K562 (cell line): ENCODE measurements around the gene COL25A1. TPM values are rescaled to one million over a fixed set of nuclear protein-coding genes. Genes with fewer than 3 reads are reported as not detected.

ENCODE experiments used
- ATAC-seq: fragments of 200-7000 bp; cut with Tn5 transposase; 3 replicates; pipeline ENCODE4 v1.9.1; 2020; ENCODE audit warnings: moderate library complexity
- BruUV-seq: library from RNA; stranded (reverse); fragments of 400-500 nt; replicated peaks from 2 replicates; lab custom pipeline; 2021; lab: Mats Ljungman, UMichigan
- CTCF ChIA-PET: fragments of 300-600 bp; formaldehyde crosslinking; extraction: SDS; loops from one replicate; lab custom pipeline; 2021; ENCODE audit warnings: low intra/inter-chr PET ratio; lab: Yijun Ruan, JAX
- POLR2A ChIA-PET: fragments of 300-600, 350-650 bp; sonication (Branson Sonifier 250); formaldehyde crosslinking; extraction: SDS; loops from one replicate; lab custom pipeline; 2021; ENCODE audit warnings: antibody characterized with exemption, inconsistent platforms; lab: Yijun Ruan, JAX
- DNase-seq, 4 experiments: peaks; one replicate each; pipeline versions ENCODE4 v3.0.0 to v3.0.0-alpha.2; 2011 to 2018; ENCODE audit warnings: low spot score in 3 of 4, mixed read lengths in 3 of 4; ENCODE audit errors: extremely low read depth in 1 of 4
- FAIRE-seq: peaks from 2 replicates; lab custom pipeline; 2011; peaks lifted over from hg19 to GRCh38; lab: Jason Lieb, UNC
- H2AFZ ChIP-seq: 2 replicates; pipeline ENCODE4 v1.6.0; 2011; ENCODE audit warnings: low read depth, low read length, control low read depth, inconsistent platforms
- H3K27ac ChIP-seq: fragments of 200-600 bp; 3 replicates; pipeline ENCODE4 v1.8.0; 2011; ENCODE audit warnings: low read depth, mild to moderate bottlenecking, control low read depth, inconsistent platforms, low read length, moderate library complexity, mixed read lengths; ENCODE audit errors: extremely low read depth
- H3K27me3 ChIP-seq, 2 experiments: fragments of 300-600 bp in 1 of 2; 2 replicates in 1 of 2; 3 replicates in 1 of 2; pipeline versions ENCODE4 v1.6.0 to v1.8.0; 2011; ENCODE audit warnings: inconsistent platforms in 2 of 2, low read length in 2 of 2, mild to moderate bottlenecking in 1 of 2, mixed read lengths in 1 of 2, moderate library complexity in 1 of 2; ENCODE audit not compliant: control insufficient read depth in 2 of 2, insufficient read depth in 2 of 2
- H3K36me3 ChIP-seq: fragments of 300-600 bp; 3 replicates; pipeline ENCODE4 v1.8.0; 2011; ENCODE audit warnings: mild to moderate bottlenecking, low read length, inconsistent platforms; ENCODE audit not compliant: control insufficient read depth, insufficient read depth
- H3K4me1 ChIP-seq, 2 experiments: fragments of 200-600 bp in 1 of 2; replicated peaks in 1 of 2; 2 replicates in 1 of 2; 3 replicates in 1 of 2; pipeline versions ENCODE4 v1.5.1 to v1.8.0; 2011; ENCODE audit warnings: inconsistent platforms in 2 of 2, low read length in 2 of 2, mild to moderate bottlenecking in 1 of 2, mixed read lengths in 1 of 2, moderate library complexity in 1 of 2; ENCODE audit not compliant: control insufficient read depth in 2 of 2, insufficient read depth in 2 of 2
- H3K4me2 ChIP-seq: 2 replicates; pipeline ENCODE4 v1.6.1; 2011; ENCODE audit warnings: low read length, control low read depth, inconsistent platforms, mixed read lengths; ENCODE audit not compliant: insufficient read depth
- H3K4me3 ChIP-seq: fragments of 200-600 bp; sonication (generic), shearing (Covaris generic); 2 replicates; pipeline ENCODE4 v1.5.1; 2016; ENCODE audit warnings: control low read depth, inconsistent platforms
- H3K79me2 ChIP-seq: fragments of 200-600 bp; 3 replicates; pipeline ENCODE4 v1.8.0; 2011; ENCODE audit warnings: low read length, inconsistent platforms; ENCODE audit not compliant: control insufficient read depth, insufficient read depth
- H3K9ac ChIP-seq, 2 experiments: 2 replicates each; pipeline versions ENCODE4 v1.6.0 to v1.6.1; 2011; ENCODE audit warnings: low read depth in 2 of 2, low read length in 2 of 2, control low read depth in 1 of 2, inconsistent platforms in 1 of 2, mild to moderate bottlenecking in 1 of 2, mixed read lengths in 1 of 2; ENCODE audit not compliant: insufficient read depth in 1 of 2
- H3K9me1 ChIP-seq: one replicate; pipeline ENCODE4 v1.6.0; 2011; ENCODE audit warnings: inconsistent platforms, mild to moderate bottlenecking, low read length, moderate library complexity; ENCODE audit not compliant: control insufficient read depth, insufficient read depth
- H3K9me3 ChIP-seq: replicated peaks from 2 replicates; pipeline ENCODE4 v1.5.1; 2011; ENCODE audit warnings: low read depth, low read length, inconsistent platforms; ENCODE audit not compliant: control insufficient read depth, insufficient read depth
- H4K20me1 ChIP-seq: replicated peaks from 2 replicates; pipeline ENCODE4 v1.6.1; 2011; ENCODE audit warnings: low read length, inconsistent platforms, mixed read lengths; ENCODE audit not compliant: control insufficient read depth, insufficient read depth
- CREB1 ChIP-seq, 2 experiments: sonication (generic) in 1 of 2; formaldehyde crosslinking in 1 of 2; IDR thresholded peaks; 2 replicates each; pipeline versions ENCODE4 v1.6.1 to v1.8.0; 2012 to 2022; ENCODE audit warnings: inconsistent platforms in 1 of 2, mild to moderate bottlenecking in 1 of 2, missing genetic modification reagents in 1 of 2, moderate library complexity in 1 of 2
- CREBBP ChIP-seq: IDR thresholded peaks from one replicate; pipeline ENCODE4 v1.6.1; 2012; ENCODE audit warnings: low read depth, mild to moderate bottlenecking, control low read depth, inconsistent platforms, low read length
- FOXJ2 ChIP-seq: fragments of 200-800 bp; sonication (Bioruptor generic); IDR thresholded peaks from 2 replicates; pipeline ENCODE4 v1.6.1; 2016; ENCODE audit warnings: missing genetic modification characterization, missing compliant biosample characterization
- GABPB2 ChIP-seq: fragments of 250-450 bp; sonication (Bioruptor Pico); conservative IDR thresholded peaks from 2 replicates; pipeline ENCODE4 v1.5.1; 2021; ENCODE audit warnings: mild to moderate bottlenecking
- KAT7 ChIP-seq: sonication (generic); formaldehyde crosslinking; IDR thresholded peaks from 2 replicates; pipeline ENCODE4 v1.8.0; 2022; ENCODE audit warnings: missing genetic modification reagents, mild to moderate bottlenecking, borderline replicate concordance
- PRPF4 ChIP-seq: fragments of 200-400 bp; formaldehyde crosslinking; IDR thresholded peaks from one replicate; pipeline ENCODE4 v1.6.1; 2017; ENCODE audit warnings: low read length, low read depth, mild to moderate bottlenecking; ENCODE audit not compliant: insufficient read depth, poor library complexity, severe bottlenecking
- SAP30 ChIP-seq: fragments of 200-600 bp; sonication (generic); IDR thresholded peaks from 2 replicates; pipeline ENCODE4 v1.6.1; 2012; ENCODE audit warnings: borderline replicate concordance, low read depth, mild to moderate bottlenecking, moderate library complexity, low read length, control low read depth, inconsistent platforms; ENCODE audit not compliant: insufficient read depth, poor library complexity, severe bottlenecking
- UBTF ChIP-seq, 2 experiments: IDR thresholded peaks; 2 replicates each; pipeline ENCODE4 v1.6.1; 2012; ENCODE audit warnings: improper control_type of control experiment in 2 of 2, low read depth in 2 of 2, low read length in 2 of 2, borderline replicate concordance in 1 of 2
- XRCC3 ChIP-seq: fragments of 450-650 bp; IDR thresholded peaks from 2 replicates; pipeline ENCODE4 v1.6.1; 2017; ENCODE audit warnings: mild to moderate bottlenecking, moderate library complexity
- XRCC5 ChIP-seq: fragments of 200-400 bp; formaldehyde crosslinking; IDR thresholded peaks from 2 replicates; pipeline ENCODE4 v1.6.1; 2017; ENCODE audit warnings: low read depth, mild to moderate bottlenecking, low read length
- ZBTB1 ChIP-seq: sonication (generic); formaldehyde crosslinking; IDR thresholded peaks from 2 replicates; pipeline ENCODE4 v1.8.1; 2023; ENCODE audit warnings: missing genetic modification reagents, low read depth, mild to moderate bottlenecking, borderline replicate concordance
- ZNF717 ChIP-seq: fragments of 250-450 bp; sonication (Bioruptor Pico); IDR thresholded peaks from 2 replicates; pipeline ENCODE4 v1.5.0; 2021
- ZZZ3 ChIP-seq: fragments of 450-650 bp; IDR thresholded peaks from 2 replicates; pipeline ENCODE4 v1.6.1; 2016; ENCODE audit warnings: antibody characterized with exemption, mild to moderate bottlenecking, moderate library complexity
- WGBS: fragments of 100-300 bp; shearing (Covaris generic); methylation state at CpG from one replicate; pipeline ENCODE4 v1.1.6; 2016; ENCODE audit warnings: low coverage, mixed read lengths; ENCODE audit not compliant: insufficient coverage; ENCODE audit errors: missing lambda C conversion rate; 5-methylcytosine and 5-hydroxymethylcytosine counted together
- in situ Hi-C: fragments of 300-500 bp; cut with MboI; formaldehyde crosslinking; loops from 4 replicates; pipeline ENCODE4 v1.15.0; 2018; ENCODE audit warnings: inconsistent platforms, mixed read lengths
- intact Hi-C: fragments of 100-400 bp; cut with micrococcal nuclease; formaldehyde crosslinking; loops from 2 replicates; pipeline ENCODE4 v1.14.2; 2022
- polyA plus RNA-seq, 8 experiments: library from polyadenylated mRNA; depleted of rRNA in 4 of 8; stranded (reverse) in 5 of 8; unstranded in 3 of 8; fragments of >200 nt; fragmentation: Nextera tagmentation in 2 of 8; fragmentation: Illumina TruSeq in 1 of 8; extraction: Ambion mirVana in 2 of 8; extraction: Trizol in 1 of 8; gene quantifications; 2 replicates each; pipeline versions ENCODE4 v1.2.1 to v1.2.3, GENCODE V29; 2011 to 2014; ENCODE audit warnings: inconsistent platforms in 1 of 8, missing spikeins in 1 of 8
- total RNA-seq, 7 experiments: library from RNA; depleted of rRNA in 6 of 7; stranded (reverse); fragments of >200 nt in 6 of 7; fragmentation: Illumina TruSeq in 2 of 7; extraction: Trizol in 2 of 7; gene quantifications; 2 replicates each; pipeline versions ENCODE4 v1.2.1 to v1.2.3, GENCODE V29; 2011 to 2021; ENCODE audit warnings: low replicate concordance in 1 of 7
- TF ChIP-seq, protein P1 (sequence below): fragments of 250-450 bp; sonication (Bioruptor Pico); IDR thresholded peaks from 2 replicates; pipeline ENCODE4 v1.4.0; 2020; ENCODE audit warnings: mild to moderate bottlenecking, moderate library complexity, borderline replicate concordance

Gene COL25A1
- total and polyA plus RNA-seq, 9 of the 15 experiments (the other 6 are each of a cell fraction or from before 2014, with no cell fraction given): 0.03 to 0.62 (median 0.27) TPM

DNA sequence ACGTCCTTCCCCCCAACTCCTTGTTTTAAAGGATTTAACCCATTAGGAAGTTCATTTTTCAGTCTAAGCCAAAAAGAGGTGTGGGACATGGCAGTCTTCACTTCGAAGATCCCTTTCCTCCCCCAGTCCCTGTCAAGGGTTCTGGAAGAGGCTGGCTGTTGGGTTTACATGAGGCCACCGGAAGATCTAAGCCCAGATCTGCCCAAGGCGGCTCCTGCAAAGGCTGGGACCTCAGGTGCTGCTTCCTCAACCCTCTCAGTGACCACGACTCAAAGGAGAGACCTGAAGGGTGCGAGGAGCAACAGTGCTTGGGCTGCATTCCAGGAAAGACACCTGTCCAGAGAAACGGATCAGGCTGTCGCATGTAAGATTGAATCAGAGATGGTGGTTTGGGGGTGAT lies 516.1 kb downstream of the COL25A1 start:
- WGBS: 1% methylated on average over 8 of the region's 8 CpGs
- no peak for FAIRE-seq
- H4K20me1 ChIP-seq: no peaks in the 10 kb centered on the region
- in situ Hi-C loops: no loop called here
- no peaks in the 10 kb centered on the region for H3K9me1 ChIP-seq
- H3K27ac ChIP-seq: no peak overlapping the region
- no peaks in the 10 kb centered on the region; a peak in 1 of 5 replicates for H3K4me1 ChIP-seq
- CTCF ChIA-PET: no interaction called here
- H3K4me3 ChIP-seq: no peak overlapping the region
- H3K9ac ChIP-seq: no peak overlapping the region
- no TSS peak for BruUV-seq
- TF ChIP-seq XRCC3 (no peak), FOXJ2 (tag) (no peak), ZBTB1 (no peak), UBTF (IDR thresholded peaks at IDR 0.05; ENCODE audit: borderline replicate concordance in 1 of 2, low read depth in 2 of 2, low read length in 2 of 2) (no peak), CREBBP (no peak), PRPF4 (no peak), XRCC5 (no peak), KAT7 (CRISPR knock-in tag) (no peak), ZZZ3 (no peak), GABPB2 (CRISPR knock-in tag) (no peak), SAP30 (no peak), ZNF717 (CRISPR knock-in tag) (no peak), CREB1 (IDR thresholded peaks at IDR 0.05) (no peak), CREB1 (CRISPR knock-in tag; IDR thresholded peaks at IDR 0.05) (no peak)
- TF ChIP-seq, protein P1, sequence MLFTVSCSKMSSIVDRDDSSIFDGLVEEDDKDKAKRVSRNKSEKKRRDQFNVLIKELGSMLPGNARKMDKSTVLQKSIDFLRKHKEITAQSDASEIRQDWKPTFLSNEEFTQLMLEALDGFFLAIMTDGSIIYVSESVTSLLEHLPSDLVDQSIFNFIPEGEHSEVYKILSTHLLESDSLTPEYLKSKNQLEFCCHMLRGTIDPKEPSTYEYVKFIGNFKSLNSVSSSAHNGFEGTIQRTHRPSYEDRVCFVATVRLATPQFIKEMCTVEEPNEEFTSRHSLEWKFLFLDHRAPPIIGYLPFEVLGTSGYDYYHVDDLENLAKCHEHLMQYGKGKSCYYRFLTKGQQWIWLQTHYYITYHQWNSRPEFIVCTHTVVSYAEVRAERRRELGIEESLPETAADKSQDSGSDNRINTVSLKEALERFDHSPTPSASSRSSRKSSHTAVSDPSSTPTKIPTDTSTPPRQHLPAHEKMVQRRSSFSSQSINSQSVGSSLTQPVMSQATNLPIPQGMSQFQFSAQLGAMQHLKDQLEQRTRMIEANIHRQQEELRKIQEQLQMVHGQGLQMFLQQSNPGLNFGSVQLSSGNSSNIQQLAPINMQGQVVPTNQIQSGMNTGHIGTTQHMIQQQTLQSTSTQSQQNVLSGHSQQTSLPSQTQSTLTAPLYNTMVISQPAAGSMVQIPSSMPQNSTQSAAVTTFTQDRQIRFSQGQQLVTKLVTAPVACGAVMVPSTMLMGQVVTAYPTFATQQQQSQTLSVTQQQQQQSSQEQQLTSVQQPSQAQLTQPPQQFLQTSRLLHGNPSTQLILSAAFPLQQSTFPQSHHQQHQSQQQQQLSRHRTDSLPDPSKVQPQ (CRISPR knock-in tag): no peak
- H3K4me2 ChIP-seq: no peak overlapping the region
- no peak for DNase-seq
- POLR2A ChIA-PET: no interaction called here
- H3K27me3 ChIP-seq: peaks cover 10 to 43% of the 10 kb centered on the region in 2 experiments
- H3K36me3 ChIP-seq: no peaks in the 10 kb centered on the region
- no peaks in the 10 kb centered on the region for H3K79me2 ChIP-seq
- H3K9me3 ChIP-seq: no peaks in the 10 kb centered on the region
- intact Hi-C loops: loop anchor here (10.0 kb wide), 1 partner anchor 102 kb away; no protein-coding TSS in a partner anchor
- no peak; the same call in 2 of the 3 replicates for ATAC-seq
- H2AFZ ChIP-seq: no peak overlapping the region
